ENCODE results near the gene TMEM253.

TMEM253 gene

DNA sequence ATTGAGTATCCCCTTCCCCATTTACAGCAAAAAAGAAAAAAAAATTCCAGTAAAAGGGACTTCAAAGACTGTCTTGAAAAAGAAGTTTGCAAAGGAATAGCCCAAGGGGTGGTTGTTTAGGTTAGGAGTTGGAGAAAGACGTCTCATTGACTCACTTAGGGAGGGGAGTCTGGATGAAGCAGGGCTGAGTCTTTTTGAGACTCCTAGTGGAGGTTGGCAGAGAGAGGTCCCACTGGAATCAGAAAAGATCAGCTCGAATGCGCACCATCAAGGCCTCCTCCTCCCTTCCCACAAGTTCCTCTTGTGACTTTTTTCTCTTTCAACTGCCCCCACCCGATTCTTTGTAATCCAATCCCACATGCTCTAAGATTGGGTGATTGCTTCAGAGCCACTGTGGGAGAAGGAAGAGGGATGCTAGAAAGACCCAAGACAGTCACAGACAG is 28.8 kb upstream of the TMEM253 start:
- no peak overlapping the region for H3K4me3 ChIP-seq (ENCODE audit: low read depth, low read length)
- no peak for TF ChIP-seq CTCF (IDR thresholded peaks at IDR 0.05; ENCODE audit: borderline replicate concordance, insufficient read depth, low read depth, low read length)

GRCh38 chr14:21072781-21073339 is 28.0 kb upstream of the TMEM253 start:
- no peak for TF ChIP-seq CTCF (IDR thresholded peaks at IDR 0.05; ENCODE audit: borderline replicate concordance, insufficient read depth, low read depth, low read length)
- no peak overlapping the region for H3K4me3 ChIP-seq (ENCODE audit: low read depth, low read length)

- TF ChIP-seq CTCF (IDR thresholded peaks at IDR 0.05; ENCODE audit: borderline replicate concordance, insufficient read depth, low read depth, low read length), result no peak
Observed at GRCh38 chr14:21073921-21074320, 26.9 kb upstream of the TMEM253 start.

DNA sequence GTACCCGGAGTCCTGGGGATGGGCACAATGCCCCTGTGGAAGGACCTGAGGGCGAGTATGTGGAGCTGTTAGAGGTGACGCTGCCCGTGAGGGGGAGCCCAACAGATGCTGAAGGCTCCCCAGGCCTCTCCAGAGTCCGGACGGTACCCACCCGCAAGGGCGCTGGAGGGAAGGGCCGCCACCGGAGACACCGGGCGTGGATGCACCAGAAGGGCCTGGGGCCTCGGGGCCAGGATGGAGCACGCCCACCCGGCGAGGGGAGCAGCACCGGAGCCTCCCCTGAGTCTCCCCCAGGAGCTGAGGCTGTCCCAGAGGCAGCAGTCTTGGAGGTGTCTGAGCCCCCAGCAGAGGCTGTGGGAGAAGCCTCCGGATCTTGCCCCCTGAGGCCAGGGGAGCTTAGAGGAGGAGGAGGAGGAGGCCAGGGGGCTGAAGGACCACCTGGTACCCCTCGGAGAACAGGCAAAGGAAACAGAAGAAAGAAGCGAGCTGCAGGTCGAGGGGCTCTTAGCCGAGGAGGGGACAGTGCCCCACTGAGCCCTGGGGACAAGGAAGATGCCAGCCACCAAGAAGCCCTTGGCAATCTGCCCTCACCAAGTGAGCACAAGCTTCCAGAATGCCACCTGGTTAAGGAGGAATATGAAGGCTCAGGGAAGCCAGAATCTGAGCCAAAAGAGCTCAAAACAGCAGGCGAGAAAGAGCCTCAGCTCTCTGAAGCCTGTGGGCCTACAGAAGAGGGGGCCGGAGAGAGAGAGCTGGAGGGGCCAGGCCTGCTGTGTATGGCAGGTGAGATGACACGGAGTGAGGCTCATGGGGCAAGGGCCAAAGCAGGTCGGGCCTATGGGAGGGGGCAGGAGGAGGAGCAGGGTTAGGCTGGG is 26.2 kb upstream of the TMEM253 start:
- TF ChIP-seq CTCF (IDR thresholded peaks at IDR 0.05; ENCODE audit: borderline replicate concordance, insufficient read depth, low read depth, low read length), result no peak
- no peak overlapping the region for H3K4me3 ChIP-seq (ENCODE audit: low read depth, low read length)

More at GRCh38 chr14:21073921-21074320, 26.9 kb upstream of the TMEM253 start:
- no peak overlapping the region for H3K4me3 ChIP-seq (ENCODE audit: low read depth, low read length)

DNA sequence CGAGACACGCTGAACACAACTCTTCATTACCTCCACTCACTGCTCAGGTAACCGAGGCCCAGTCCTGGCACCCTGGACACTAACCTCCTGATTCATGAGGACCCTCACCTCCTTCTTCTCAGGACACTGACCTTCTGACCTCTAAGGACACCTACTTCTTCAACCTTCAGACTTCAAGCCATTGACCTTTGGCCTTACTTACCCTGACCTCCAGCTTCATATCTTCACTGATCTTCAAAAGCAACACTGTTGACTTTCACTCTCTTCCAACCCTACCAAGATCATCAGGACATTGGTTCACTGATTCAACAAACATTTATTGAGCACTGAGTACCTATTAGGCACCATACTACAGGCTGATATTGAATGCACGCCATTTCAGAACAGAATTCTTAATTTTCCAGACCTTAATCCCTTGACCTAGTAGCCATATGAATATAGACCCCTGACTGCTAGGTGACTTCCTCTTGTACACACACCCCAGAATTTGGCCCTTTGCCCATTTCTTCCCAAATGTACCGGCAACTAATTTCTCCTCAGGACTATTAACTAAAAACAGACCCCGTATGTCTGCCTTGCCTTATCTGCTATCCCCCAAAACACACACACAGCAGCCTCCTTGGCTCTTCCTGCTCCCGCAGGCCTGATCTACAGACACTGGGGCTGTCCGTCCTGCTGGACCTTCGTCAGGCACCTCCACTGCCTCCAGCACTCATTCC is 25.0 kb upstream of the TMEM253 start:
- H3K4me3 ChIP-seq (ENCODE audit: low read depth, low read length), result no peak overlapping the region
- no peak for TF ChIP-seq CTCF (IDR thresholded peaks at IDR 0.05; ENCODE audit: borderline replicate concordance, insufficient read depth, low read depth, low read length)

- TF ChIP-seq CTCF (IDR thresholded peaks at IDR 0.05; ENCODE audit: borderline replicate concordance, insufficient read depth, low read depth, low read length), result no peak
- H3K4me3 ChIP-seq (ENCODE audit: low read depth, low read length), result no peak overlapping the region
Observed at GRCh38 chr14:21077672-21078071, 23.2 kb upstream of the TMEM253 start.

Data from GM12875 (cell line).